Keratinocyte (primary cell): ENCODE results near the gene SUV39H1. TPM values are rescaled to one million over a fixed set of nuclear protein-coding genes. Genes with fewer than 3 reads are reported as not detected.

Source experiments
- DNase-seq: peaks from one replicate; pipeline ENCODE4 v3.0.0-alpha.2; 2011; ENCODE audit warnings: low read depth, missing footprints, low spot score
- FAIRE-seq: peaks from 2 replicates; lab custom pipeline; 2011; peaks lifted over from hg19 to GRCh38; lab: Jason Lieb, UNC
- H2AFZ ChIP-seq: 2 replicates; pipeline ENCODE4 v1.6.0; 2012; ENCODE audit warnings: low read length, control low read depth, inconsistent platforms; ENCODE audit not compliant: control insufficient read depth
- H3K27ac ChIP-seq: 2 replicates; pipeline ENCODE4 v1.5.1; 2011; ENCODE audit warnings: low read length; ENCODE audit not compliant: control insufficient read depth, insufficient read depth
- H3K27me3 ChIP-seq: 3 replicates; pipeline ENCODE4 v1.6.0; 2011; ENCODE audit warnings: low read length; ENCODE audit not compliant: control insufficient read depth, insufficient read depth; ENCODE audit errors: extremely low read depth
- H3K36me3 ChIP-seq, 2 experiments: 2 replicates in 1 of 2; 3 replicates in 1 of 2; pipeline ENCODE4 v1.5.1; 2011; ENCODE audit warnings: low read length in 2 of 2, mild to moderate bottlenecking in 1 of 2; ENCODE audit not compliant: control insufficient read depth in 2 of 2, insufficient read depth in 2 of 2; ENCODE audit errors: extremely low read depth in 1 of 2
- H3K4me1 ChIP-seq: 3 replicates; pipeline ENCODE4 v1.5.1; 2011; ENCODE audit warnings: low read length; ENCODE audit not compliant: control insufficient read depth, insufficient read depth; ENCODE audit errors: extremely low read depth
- H3K4me2 ChIP-seq: 3 replicates; pipeline ENCODE4 v1.6.0; 2011; ENCODE audit warnings: low read depth, low read length; ENCODE audit not compliant: control insufficient read depth, insufficient read depth; ENCODE audit errors: extremely low read depth
- H3K4me3 ChIP-seq, 3 experiments: fragments of 200-600 bp in 1 of 3; sonication (generic) in 1 of 3; 2 replicates in 2 of 3; 3 replicates in 1 of 3; pipeline ENCODE4 v1.5.1; 2011 to 2016; ENCODE audit warnings: low read length in 3 of 3, mild to moderate bottlenecking in 3 of 3, control low read depth in 2 of 3, inconsistent platforms in 1 of 3, low read depth in 1 of 3, mixed read lengths in 1 of 3, mixed run types in 1 of 3, moderate library complexity in 1 of 3; ENCODE audit not compliant: control insufficient read depth in 2 of 3, insufficient read depth in 2 of 3; ENCODE audit errors: extremely low read depth in 1 of 3
- H3K79me2 ChIP-seq: 2 replicates; pipeline ENCODE4 v1.6.0; 2012; ENCODE audit warnings: low read length; ENCODE audit not compliant: control insufficient read depth, insufficient read depth
- H3K9ac ChIP-seq: 3 replicates; pipeline ENCODE4 v1.6.0; 2011; ENCODE audit warnings: low read length; ENCODE audit not compliant: control insufficient read depth, insufficient read depth; ENCODE audit errors: extremely low read depth
- H3K9me1 ChIP-seq: 3 replicates; pipeline ENCODE4 v1.6.0; 2011; ENCODE audit warnings: low read length; ENCODE audit not compliant: control insufficient read depth, insufficient read depth; ENCODE audit errors: extremely low read depth
- H3K9me3 ChIP-seq: 2 replicates; pipeline ENCODE4 v1.5.1; 2012; ENCODE audit warnings: low read depth, low read length; ENCODE audit not compliant: control insufficient read depth
- H4K20me1 ChIP-seq: 3 replicates; pipeline ENCODE4 v1.6.0; 2011; ENCODE audit warnings: low read length; ENCODE audit not compliant: control insufficient read depth, insufficient read depth; ENCODE audit errors: extremely low read depth
- CTCF ChIP-seq, 3 experiments: IDR thresholded peaks in 1 of 3; conservative IDR thresholded peaks in 1 of 3; optimal IDR thresholded peaks in 1 of 3; 2 replicates in 2 of 3; 3 replicates in 1 of 3; pipeline versions ENCODE3 to v1.5.1; 2011; ENCODE audit warnings: low read length in 3 of 3, mild to moderate bottlenecking in 3 of 3, moderate library complexity in 2 of 3, control low read depth in 1 of 3, inconsistent platforms in 1 of 3; ENCODE audit not compliant: insufficient read depth in 2 of 3; ENCODE audit errors: extremely low read depth in 1 of 3
- EZH2 ChIP-seq: IDR thresholded peaks from one replicate; pipeline ENCODE4 v1.6.1; 2012; ENCODE audit warnings: inconsistent platforms, mild to moderate bottlenecking, low read length, moderate library complexity
- dilution Hi-C: fragments of 300-500 bp; cut with MboI; formaldehyde crosslinking; loops from one replicate; pipeline ENCODE4 v1.7.0; 2020; ENCODE audit warnings: low sequenced_read_pairs; ENCODE audit not compliant: extremely low pct_ligation_motif_present
- polyA plus RNA-seq, 5 experiments: library from polyadenylated mRNA; depleted of rRNA in 3 of 5; stranded (reverse) in 3 of 5; stranded (forward) in 1 of 5; unstranded in 1 of 5; fragments of >200 nt; gene quantifications; 1 replicate in 1 of 5; 2 replicates in 3 of 5; 3 replicates in 1 of 5; pipeline versions ENCODE4 v1.2.1 to v1.2.3, GENCODE V29; 2011 to 2012; ENCODE audit warnings: missing spikeins in 2 of 5, low read depth in 1 of 5, low replicate concordance in 1 of 5

Gene SUV39H1
- polyA plus RNA-seq, 1 donor (not counting 4 experiments of a cell fraction or from before 2014, with no cell fraction given): 4.9 TPM

DNA sequence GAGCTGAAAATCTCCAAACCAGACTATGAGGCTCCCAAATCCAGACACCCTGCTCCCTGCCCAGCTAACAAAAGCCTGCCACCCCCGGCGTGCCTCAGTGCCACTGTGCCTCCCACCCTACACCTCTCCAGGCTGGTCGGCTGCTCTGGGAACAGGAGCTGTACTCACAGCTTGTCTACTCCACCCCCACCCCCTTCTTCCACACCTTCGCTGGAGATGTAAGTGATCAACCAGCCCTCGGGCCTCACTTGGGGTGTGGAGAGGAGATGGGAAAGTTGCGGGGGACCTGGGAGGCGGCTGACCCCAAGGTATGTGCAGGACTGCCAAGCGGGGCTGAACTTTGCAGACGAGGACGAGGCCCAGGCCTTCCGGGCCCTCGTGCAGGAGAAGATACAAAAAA is 11.1 kb upstream of the SUV39H1 start:
- no peaks in the 10 kb centered on the region for H3K9me3 ChIP-seq
- no peaks in the 10 kb centered on the region for H3K36me3 ChIP-seq
- H3K9me1 ChIP-seq: no peaks in the 10 kb centered on the region
- no peaks in the 10 kb centered on the region for H4K20me1 ChIP-seq
- no peak overlapping the region for H3K27ac ChIP-seq
- H3K4me3 ChIP-seq: no peak overlapping the region
- no peaks in the 10 kb centered on the region for H3K4me1 ChIP-seq
- no peaks in the 10 kb centered on the region for H3K79me2 ChIP-seq
- H2AFZ ChIP-seq: no peak overlapping the region
- H3K4me2 ChIP-seq: no peak overlapping the region
- FAIRE-seq (no peak), DNase-seq (no peak)
- TF ChIP-seq EZH2 (no peak), CTCF (optimal IDR thresholded peaks at IDR 0.05 in 1 of 3, IDR thresholded peaks at IDR 0.05 in 1 of 3, conservative IDR thresholded peaks at IDR 0.05 in 1 of 3; ENCODE audit: extremely low read depth in 1 of 3, insufficient read depth in 2 of 3, low read length in 3 of 3) (no peak)
- no peak overlapping the region for H3K9ac ChIP-seq
- H3K27me3 ChIP-seq: no peaks in the 10 kb centered on the region
- dilution Hi-C loops: no loop called here

GRCh38 chrX:48688531-48689150 is 7.9 kb upstream of the SUV39H1 start:
- Histone ChIP-seq H3K4me3 (no peak overlapping the region), H3K4me2 (no peak overlapping the region), H3K27ac (no peak overlapping the region), H3K9me1 (no peaks in the 10 kb centered on the region), H3K4me1 (no peaks in the 10 kb centered on the region), H3K36me3 (no peaks in the 10 kb centered on the region), H3K9me3 (no peaks in the 10 kb centered on the region), H4K20me1 (no peaks in the 10 kb centered on the region), H3K9ac (no peak overlapping the region), H2AFZ (no peak overlapping the region), H3K79me2 (no peaks in the 10 kb centered on the region), H3K27me3 (no peaks in the 10 kb centered on the region)
- TF ChIP-seq CTCF (optimal IDR thresholded peaks at IDR 0.05 in 1 of 3, IDR thresholded peaks at IDR 0.05 in 1 of 3, conservative IDR thresholded peaks at IDR 0.05 in 1 of 3; ENCODE audit: extremely low read depth in 1 of 3, insufficient read depth in 2 of 3, low read length in 3 of 3) (no peak), EZH2 (no peak)
- DNase-seq: no peak
- FAIRE-seq: no peak
- dilution Hi-C loops: no loop called here
